SK-N-SH (cell line): ENCODE results near the gene PCBP3.

Source experiments
- EP300 ChIP-seq, 2 experiments: IDR thresholded peaks; 2 replicates each; pipeline versions ENCODE4 v1.4.0 to v1.6.1; 2012; ENCODE audit warnings: borderline replicate concordance in 1 of 2, low read depth in 1 of 2, low read length in 1 of 2
- FOXJ3 ChIP-seq: sonication (generic); formaldehyde crosslinking; IDR thresholded peaks from 2 replicates; pipeline ENCODE4 v1.5.1; 2020; ENCODE audit warnings: mild to moderate bottlenecking, missing genetic modification reagents
- GABPA ChIP-seq: IDR thresholded peaks from 2 replicates; pipeline ENCODE4 v1.4.0; 2012; ENCODE audit warnings: low read depth, mild to moderate bottlenecking
- POLR2AphosphoS5 ChIP-seq: IDR thresholded peaks from 2 replicates; pipeline ENCODE4 v1.6.1; 2012; ENCODE audit warnings: low read depth, low read length
- RAD21 ChIP-seq: IDR thresholded peaks from 2 replicates; pipeline ENCODE4 v1.6.1; 2012; ENCODE audit warnings: mild to moderate bottlenecking, low read length
- RXRA ChIP-seq: IDR thresholded peaks from 2 replicates; pipeline ENCODE4 v1.4.0; 2012; ENCODE audit warnings: low read depth, mild to moderate bottlenecking, borderline replicate concordance
- TAF1 ChIP-seq: IDR thresholded peaks from 2 replicates; pipeline ENCODE4 v1.6.1; 2012; ENCODE audit warnings: low read depth, mild to moderate bottlenecking, low read length, moderate library complexity, borderline replicate concordance
- TF ChIP-seq, protein P1 (sequence below): fragments of 200-600 bp; sonication (generic); IDR thresholded peaks from 2 replicates; pipeline ENCODE4 v1.6.1; 2017; ENCODE audit warnings: antibody characterized with exemption, mild to moderate bottlenecking, moderate library complexity
- TF ChIP-seq, protein P2 (sequence below): fragments of 150-350 bp; IDR thresholded peaks from 2 replicates; pipeline ENCODE4 v1.6.1; 2016; ENCODE audit warnings: mild to moderate bottlenecking, low read depth, low read length
- TF ChIP-seq, protein P3 (sequence below): IDR thresholded peaks from 2 replicates; pipeline ENCODE4 v1.4.0; 2012; ENCODE audit warnings: low read depth, borderline replicate concordance

DNA sequence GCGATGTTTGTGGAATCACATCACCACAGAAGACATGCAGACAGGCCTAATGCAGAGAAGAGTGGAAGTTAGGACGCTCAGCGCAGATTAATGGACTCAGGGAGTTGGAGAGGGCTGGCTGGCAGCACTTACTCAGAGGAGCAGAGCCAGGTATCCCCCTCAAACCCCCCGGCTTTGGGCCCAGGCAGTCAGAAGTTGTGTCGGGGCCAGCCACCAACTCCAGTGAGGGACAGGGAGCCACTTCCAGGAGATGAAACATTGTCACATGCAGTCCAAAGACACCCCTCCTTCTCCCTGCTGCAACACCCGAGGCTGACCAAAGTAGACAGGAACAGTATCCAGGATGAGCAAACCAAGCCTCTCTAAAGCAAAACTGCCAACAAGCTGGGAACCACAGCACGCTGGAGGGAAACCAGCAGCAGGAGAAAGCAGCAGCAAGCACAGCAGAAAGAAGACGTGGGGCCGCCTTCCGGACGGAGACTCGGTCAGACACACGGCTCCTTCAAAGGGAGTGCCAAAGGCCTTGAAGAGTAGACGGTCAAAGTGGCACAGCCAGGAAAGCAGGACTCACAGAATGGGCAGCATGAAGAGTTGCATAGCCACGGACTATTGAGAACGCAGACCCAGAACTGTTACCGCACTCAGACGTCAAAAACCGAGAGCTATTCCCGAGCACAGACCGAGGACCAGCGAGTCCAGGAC is 149.3 kb downstream of the PCBP3 start:
- TF ChIP-seq RXRA (no peak), FOXJ3 (CRISPR knock-in tag) (no peak), RAD21 (no peak), POLR2AphosphoS5 (no peak), EP300 (IDR thresholded peaks at IDR 0.05; ENCODE audit: borderline replicate concordance in 1 of 2, low read depth in 1 of 2, low read length in 1 of 2) (no peak), TAF1 (no peak), GABPA (no peak)
- TF ChIP-seq, protein P1, sequence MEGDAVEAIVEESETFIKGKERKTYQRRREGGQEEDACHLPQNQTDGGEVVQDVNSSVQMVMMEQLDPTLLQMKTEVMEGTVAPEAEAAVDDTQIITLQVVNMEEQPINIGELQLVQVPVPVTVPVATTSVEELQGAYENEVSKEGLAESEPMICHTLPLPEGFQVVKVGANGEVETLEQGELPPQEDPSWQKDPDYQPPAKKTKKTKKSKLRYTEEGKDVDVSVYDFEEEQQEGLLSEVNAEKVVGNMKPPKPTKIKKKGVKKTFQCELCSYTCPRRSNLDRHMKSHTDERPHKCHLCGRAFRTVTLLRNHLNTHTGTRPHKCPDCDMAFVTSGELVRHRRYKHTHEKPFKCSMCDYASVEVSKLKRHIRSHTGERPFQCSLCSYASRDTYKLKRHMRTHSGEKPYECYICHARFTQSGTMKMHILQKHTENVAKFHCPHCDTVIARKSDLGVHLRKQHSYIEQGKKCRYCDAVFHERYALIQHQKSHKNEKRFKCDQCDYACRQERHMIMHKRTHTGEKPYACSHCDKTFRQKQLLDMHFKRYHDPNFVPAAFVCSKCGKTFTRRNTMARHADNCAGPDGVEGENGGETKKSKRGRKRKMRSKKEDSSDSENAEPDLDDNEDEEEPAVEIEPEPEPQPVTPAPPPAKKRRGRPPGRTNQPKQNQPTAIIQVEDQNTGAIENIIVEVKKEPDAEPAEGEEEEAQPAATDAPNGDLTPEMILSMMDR, result no peak
- TF ChIP-seq, protein P2, sequence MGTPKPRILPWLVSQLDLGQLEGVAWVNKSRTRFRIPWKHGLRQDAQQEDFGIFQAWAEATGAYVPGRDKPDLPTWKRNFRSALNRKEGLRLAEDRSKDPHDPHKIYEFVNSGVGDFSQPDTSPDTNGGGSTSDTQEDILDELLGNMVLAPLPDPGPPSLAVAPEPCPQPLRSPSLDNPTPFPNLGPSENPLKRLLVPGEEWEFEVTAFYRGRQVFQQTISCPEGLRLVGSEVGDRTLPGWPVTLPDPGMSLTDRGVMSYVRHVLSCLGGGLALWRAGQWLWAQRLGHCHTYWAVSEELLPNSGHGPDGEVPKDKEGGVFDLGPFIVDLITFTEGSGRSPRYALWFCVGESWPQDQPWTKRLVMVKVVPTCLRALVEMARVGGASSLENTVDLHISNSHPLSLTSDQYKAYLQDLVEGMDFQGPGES, result no peak
- TF ChIP-seq, protein P3, sequence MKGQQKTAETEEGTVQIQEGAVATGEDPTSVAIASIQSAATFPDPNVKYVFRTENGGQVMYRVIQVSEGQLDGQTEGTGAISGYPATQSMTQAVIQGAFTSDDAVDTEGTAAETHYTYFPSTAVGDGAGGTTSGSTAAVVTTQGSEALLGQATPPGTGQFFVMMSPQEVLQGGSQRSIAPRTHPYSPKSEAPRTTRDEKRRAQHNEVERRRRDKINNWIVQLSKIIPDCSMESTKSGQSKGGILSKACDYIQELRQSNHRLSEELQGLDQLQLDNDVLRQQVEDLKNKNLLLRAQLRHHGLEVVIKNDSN, result no peak
